Right lobe of liver (tissue), 6 donors: ENCODE results near the gene FAM168A. TPM values are rescaled to one million over a fixed set of nuclear protein-coding genes. Genes with fewer than 3 reads are reported as not detected.
A peak's percentile ranks its signal among the peaks of the same experiment; 100 is the strongest.

Experiments
- ATAC-seq, 4 donors: fragments of 200-7000 bp; cut with Tn5 transposase; one replicate each; pipeline ENCODE4 v1.9.1; 2020; ENCODE audit warnings: mild to moderate bottlenecking in 4 of 4, moderate library complexity in 4 of 4
- DNase-seq, 3 donors: peaks; one replicate each; pipeline ENCODE4 v3.0.0-alpha.2; 2020
- H3K27ac ChIP-seq, 3 donors: fragments of 200-600 bp; one replicate each; pipeline ENCODE4 v1.8.0; 2022
- H3K27me3 ChIP-seq, 2 donors: fragments of 200-600 bp; one replicate each; pipeline ENCODE4 v1.8.0; 2022
- H3K36me3 ChIP-seq, 4 donors: fragments of 200-600 bp; sonication (generic) in 1 of 4; one replicate each; pipeline versions ENCODE4 v1.5.1 to v1.8.0; 2017 to 2022; ENCODE audit warnings: control low read depth in 1 of 4
- H3K4me1 ChIP-seq, 4 donors: fragments of 200-600 bp; sonication (generic) in 1 of 4; one replicate each; pipeline versions ENCODE4 v1.5.1 to v1.8.0; 2017 to 2022; ENCODE audit warnings: control low read depth in 1 of 4
- H3K4me3 ChIP-seq, 3 donors: fragments of 200-600 bp; one replicate each; pipeline ENCODE4 v1.8.0; 2022
- H3K9me3 ChIP-seq, 4 donors: fragments of 200-600 bp; sonication (generic) in 1 of 4; one replicate each; pipeline versions ENCODE4 v1.5.1 to v1.8.0; 2017 to 2022; ENCODE audit warnings: control low read depth in 1 of 4
- POLR2A ChIP-seq: fragments of 450-650 bp; IDR thresholded peaks from one replicate; pipeline ENCODE4 v1.6.1; 2017; ENCODE audit warnings: antibody characterized with exemption, mild to moderate bottlenecking
- WGBS: methylation state at CpG from one replicate; pipeline ENCODE4 v1.1.6; 2018; ENCODE audit warnings: low coverage, low lambda C conversion rate; ENCODE audit not compliant: insufficient coverage; ENCODE audit errors: missing lambda C conversion rate; 5-methylcytosine and 5-hydroxymethylcytosine counted together
- intact Hi-C, 2 donors: fragments of 100-400 bp; cut with DNase I; formaldehyde crosslinking; loops; one replicate each; pipeline versions ENCODE4 v1.11.2 to v1.14.1; 2022
- total RNA-seq, 6 experiments: library from RNA; depleted of rRNA in 2 of 6; stranded (reverse); fragments of >200 nt in 2 of 6; fragmentation: NEBNext Ultra II Directional in 3 of 6; extraction: Animal tissue kit (Norgen Biotek cat#: 25700) in 3 of 6; gene quantifications; one replicate each; pipeline versions ENCODE4 v1.1.0 to v1.2.4, GENCODE V29; 2016 to 2023
- TF ChIP-seq, protein P1 (sequence below), 4 donors: fragments of 200-600 bp in 3 of 4; fragments of 450-650 bp in 1 of 4; IDR thresholded peaks; one replicate each; pipeline versions ENCODE4 v1.5.1 to v1.8.0; 2016 to 2022; ENCODE audit warnings: antibody characterized with exemption in 4 of 4, mild to moderate bottlenecking in 2 of 4
- donor health status: DM: no; HTN: yes; CAD: no.
- donor health status: DM: no; HTN: no; CAD: no.
- donor health status: DM: no; HTN: no; CAD: no.
- donor health status: DM: no; HTN: yes; CAD: no.
- donor health status: DM: no; HTN: yes; CAD: no.

FAM168A gene
- total RNA-seq, 6 experiments from 2014 or later: 13.0 to 21.5 (median 15.9) TPM

DNA sequence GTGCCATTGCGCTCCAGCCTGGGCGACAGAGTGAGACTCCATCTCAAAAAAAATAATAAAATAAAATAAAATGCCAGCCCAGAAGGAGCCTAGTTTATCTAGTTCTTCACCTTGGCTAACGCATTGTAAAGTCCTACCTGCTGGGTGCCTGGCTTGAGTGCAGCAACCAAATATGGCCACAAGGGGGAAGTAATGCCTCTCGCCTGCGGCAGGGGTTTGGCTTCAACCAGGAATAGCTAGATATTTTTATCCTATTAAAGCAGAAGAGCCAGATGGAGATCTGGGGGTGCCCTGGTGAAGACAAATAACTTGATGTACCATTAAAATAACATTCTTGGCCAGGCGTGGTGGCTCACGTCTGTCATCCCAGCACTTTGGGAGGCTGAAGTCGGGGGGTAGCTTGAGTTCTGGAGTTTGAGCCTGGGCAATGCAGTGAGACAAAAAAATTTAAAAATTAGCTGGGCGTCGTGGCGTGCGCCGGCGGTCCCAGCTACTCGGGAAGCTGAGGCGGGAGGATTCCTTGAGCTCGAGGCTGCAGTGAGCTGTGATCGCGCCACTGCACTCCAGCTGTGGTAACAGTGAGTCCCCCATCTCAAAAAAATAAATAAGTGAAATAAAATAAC is 27.9 kb upstream of the FAM168A start:
- H3K4me3 ChIP-seq: no peak overlapping the region
- H3K9me3 ChIP-seq: no peaks in the 10 kb centered on the region
- intact Hi-C loops: no loop called here
- H3K4me1 ChIP-seq: no peaks in the 10 kb centered on the region
- TF ChIP-seq POLR2A: no peak
- TF ChIP-seq, protein P1, sequence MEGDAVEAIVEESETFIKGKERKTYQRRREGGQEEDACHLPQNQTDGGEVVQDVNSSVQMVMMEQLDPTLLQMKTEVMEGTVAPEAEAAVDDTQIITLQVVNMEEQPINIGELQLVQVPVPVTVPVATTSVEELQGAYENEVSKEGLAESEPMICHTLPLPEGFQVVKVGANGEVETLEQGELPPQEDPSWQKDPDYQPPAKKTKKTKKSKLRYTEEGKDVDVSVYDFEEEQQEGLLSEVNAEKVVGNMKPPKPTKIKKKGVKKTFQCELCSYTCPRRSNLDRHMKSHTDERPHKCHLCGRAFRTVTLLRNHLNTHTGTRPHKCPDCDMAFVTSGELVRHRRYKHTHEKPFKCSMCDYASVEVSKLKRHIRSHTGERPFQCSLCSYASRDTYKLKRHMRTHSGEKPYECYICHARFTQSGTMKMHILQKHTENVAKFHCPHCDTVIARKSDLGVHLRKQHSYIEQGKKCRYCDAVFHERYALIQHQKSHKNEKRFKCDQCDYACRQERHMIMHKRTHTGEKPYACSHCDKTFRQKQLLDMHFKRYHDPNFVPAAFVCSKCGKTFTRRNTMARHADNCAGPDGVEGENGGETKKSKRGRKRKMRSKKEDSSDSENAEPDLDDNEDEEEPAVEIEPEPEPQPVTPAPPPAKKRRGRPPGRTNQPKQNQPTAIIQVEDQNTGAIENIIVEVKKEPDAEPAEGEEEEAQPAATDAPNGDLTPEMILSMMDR (IDR thresholded peaks at IDR 0.05): peak; percentile 79 to 97 (median 96)
- DNase-seq (peak; percentile 61 to 79 (median 64)), ATAC-seq (peak; percentile 94 to 97 (median 96))
- H3K27me3 ChIP-seq: no peaks in the 10 kb centered on the region
- 27% methylated on average over 15 of the region's 19 CpGs for WGBS
- no peak overlapping the region for H3K27ac ChIP-seq
- no peaks in the 10 kb centered on the region for H3K36me3 ChIP-seq

GRCh38 chr11:73623686-73624085 is 25.8 kb upstream of the FAM168A start:
- 25% methylated on average over 3 of the region's 3 CpGs for WGBS
- H3K36me3 ChIP-seq: no peaks in the 10 kb centered on the region
- intact Hi-C loops: no loop called here
- no peaks in the 10 kb centered on the region for H3K9me3 ChIP-seq
- DNase-seq (no peak), ATAC-seq (peak; percentile 51 to 65 (median 52))
- H3K27me3 ChIP-seq: no peaks in the 10 kb centered on the region
- no peaks in the 10 kb centered on the region for H3K4me1 ChIP-seq
- no peak for TF ChIP-seq POLR2A
- TF ChIP-seq, protein P1 (IDR thresholded peaks at IDR 0.05): no peak
- no peak overlapping the region for H3K4me3 ChIP-seq
- H3K27ac ChIP-seq: no peak overlapping the region

DNA sequence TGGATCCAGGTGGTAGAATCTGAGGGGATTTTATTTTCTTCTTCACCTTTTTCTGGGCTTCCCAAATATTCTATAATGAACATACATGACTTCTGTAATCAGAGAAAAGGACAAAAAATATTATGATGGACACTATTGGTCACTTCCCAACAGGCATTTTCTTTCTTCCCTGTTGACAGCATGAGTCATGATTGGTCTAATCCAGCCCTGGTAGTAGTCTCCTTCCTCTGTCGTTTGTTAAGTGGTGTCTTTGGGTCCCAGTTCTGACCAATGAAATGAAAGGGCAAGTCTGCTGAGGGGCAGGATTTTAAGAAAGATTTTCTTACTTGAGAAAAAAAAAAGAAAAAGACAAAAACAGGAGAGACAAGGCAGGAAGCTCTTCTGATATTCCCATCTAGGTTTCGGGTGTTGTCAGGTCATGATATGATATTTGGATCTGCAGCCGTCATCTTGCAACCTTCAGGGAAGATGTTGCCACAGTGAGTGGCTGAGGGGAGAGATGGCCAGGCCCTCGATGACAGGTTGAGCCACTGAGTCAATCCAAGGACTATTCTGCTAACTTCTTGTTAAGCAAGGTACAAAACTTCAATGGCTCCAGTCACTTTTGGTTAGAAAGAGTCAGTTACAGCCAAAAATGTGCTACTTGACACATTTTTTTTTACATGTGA is 25.1 kb upstream of the FAM168A start:
- DNase-seq (no peak), ATAC-seq (no peak)
- no peaks in the 10 kb centered on the region for H3K36me3 ChIP-seq
- H3K27ac ChIP-seq: no peak overlapping the region
- no peak overlapping the region for H3K4me3 ChIP-seq
- 36% methylated on average over 3 of the region's 4 CpGs for WGBS
- intact Hi-C loops: no loop called here
- H3K9me3 ChIP-seq: no peaks in the 10 kb centered on the region
- H3K4me1 ChIP-seq: no peaks in the 10 kb centered on the region
- TF ChIP-seq, protein P1 (IDR thresholded peaks at IDR 0.05): no peak
- no peak for TF ChIP-seq POLR2A
- H3K27me3 ChIP-seq: no peaks in the 10 kb centered on the region

DNA sequence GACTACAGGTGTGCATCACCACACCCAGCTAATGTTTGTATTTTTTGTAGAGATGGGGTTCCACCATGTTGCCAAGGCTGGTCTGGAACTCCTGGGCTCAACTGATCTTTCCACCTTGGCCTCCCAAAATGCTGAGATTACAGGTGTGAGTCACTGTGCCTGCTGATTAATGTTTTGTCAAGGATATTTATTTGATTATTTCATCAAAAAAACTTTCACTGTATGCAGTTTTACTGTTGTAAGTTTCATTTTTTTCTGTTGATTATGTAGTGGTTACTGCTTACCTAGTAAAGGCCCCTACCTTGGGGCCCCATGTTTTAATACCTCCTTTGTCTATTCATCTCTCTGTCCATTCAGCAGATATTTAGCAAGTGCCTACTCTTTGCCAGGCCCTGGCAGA is 16.7 kb upstream of the FAM168A start:
- DNase-seq: no peak
- no peak for TF ChIP-seq POLR2A
- TF ChIP-seq, protein P1 (IDR thresholded peaks at IDR 0.05): no peak
- Histone ChIP-seq H3K4me3 (no peak overlapping the region), H3K27ac (no peak overlapping the region), H3K9me3 (peaks cover 0 to 3% (median 0%) of the 10 kb centered on the region in 4 donors), H3K36me3 (no peaks in the 10 kb centered on the region), H3K27me3 (no peaks in the 10 kb centered on the region), H3K4me1 (no peaks in the 10 kb centered on the region)
- no peak for ATAC-seq
- intact Hi-C loops: no loop called here
